Measurements from ENCODE around the gene B3GALT6. TPM values are rescaled to one million over a fixed set of nuclear protein-coding genes. Genes with fewer than 3 reads are reported as not detected.

B3GALT6 gene
- total RNA-seq, 2 donors from 2014 or later: 10.9 to 16.7 TPM

DNA sequence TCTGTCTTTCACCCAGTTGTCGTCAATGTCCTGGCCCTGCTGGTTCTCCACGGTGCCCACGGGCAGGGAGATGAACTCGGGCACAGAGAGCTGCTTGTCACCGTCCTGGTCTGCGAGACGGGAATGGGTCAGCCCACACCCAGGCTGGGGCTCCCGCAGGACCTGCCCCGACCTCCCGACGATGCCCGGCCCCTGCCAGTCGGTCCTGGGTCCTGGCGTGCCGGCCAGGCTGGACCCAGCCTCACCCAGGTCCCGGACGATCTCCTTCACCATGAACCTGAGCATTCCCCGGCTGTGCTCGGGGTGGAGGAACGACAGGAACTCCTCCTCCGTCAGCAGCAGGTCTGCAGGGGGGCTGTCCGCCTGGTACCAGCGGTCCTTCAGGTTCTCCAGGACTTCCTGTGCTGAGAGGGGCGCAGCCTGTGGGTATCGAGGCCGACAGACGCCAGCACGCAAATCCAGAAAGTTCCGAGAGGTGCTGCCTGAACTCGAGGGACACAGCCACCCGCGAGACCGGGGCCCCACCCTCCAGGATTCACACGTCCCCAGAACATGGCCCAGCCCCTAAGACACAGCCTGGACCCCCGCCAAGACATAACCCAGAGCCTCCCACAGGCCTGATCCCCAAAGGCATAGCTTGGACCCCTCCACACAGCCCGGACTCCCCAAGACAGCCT lies 13.4 kb upstream of the B3GALT6 start:
- H3K4me1 Mint-ChIP-seq: peaks cover 22% of the 10 kb centered on the region
- no peaks in the 10 kb centered on the region for H3K27me3 Mint-ChIP-seq
- H3K9me3 Mint-ChIP-seq: no peaks in the 10 kb centered on the region
- peak overlapping the region; percentile 98 for H3K27ac Mint-ChIP-seq
- H3K4me3 Mint-ChIP-seq: peak overlapping the region; percentile 95
- peaks cover 99% of the 10 kb centered on the region for H3K36me3 Mint-ChIP-seq (ENCODE audit: low read depth)
- no peak for ATAC-seq (replicated peaks)

DNA sequence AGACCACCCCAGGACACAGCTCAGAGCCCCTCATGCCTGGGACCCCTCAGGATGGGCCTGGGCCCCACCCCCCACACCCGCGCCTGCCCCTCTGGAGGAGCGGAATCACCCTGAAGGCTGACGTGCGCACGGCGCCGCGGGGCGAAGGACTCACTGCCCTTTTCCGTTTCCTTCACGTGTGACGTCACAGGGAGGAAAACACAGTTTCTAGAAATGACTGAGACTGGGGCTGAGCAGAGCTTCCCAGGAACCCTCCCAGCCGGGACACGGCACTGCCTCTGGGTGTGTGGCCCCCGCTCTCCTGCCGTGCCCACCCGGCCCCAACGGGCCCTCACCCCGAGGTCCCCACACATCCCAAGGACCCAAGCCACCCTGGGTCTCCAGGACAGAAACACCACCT lies 12.7 kb upstream of the B3GALT6 start:
- H3K9me3 Mint-ChIP-seq: no peaks in the 10 kb centered on the region
- peak; percentile 52 for ATAC-seq (replicated peaks)

DNA sequence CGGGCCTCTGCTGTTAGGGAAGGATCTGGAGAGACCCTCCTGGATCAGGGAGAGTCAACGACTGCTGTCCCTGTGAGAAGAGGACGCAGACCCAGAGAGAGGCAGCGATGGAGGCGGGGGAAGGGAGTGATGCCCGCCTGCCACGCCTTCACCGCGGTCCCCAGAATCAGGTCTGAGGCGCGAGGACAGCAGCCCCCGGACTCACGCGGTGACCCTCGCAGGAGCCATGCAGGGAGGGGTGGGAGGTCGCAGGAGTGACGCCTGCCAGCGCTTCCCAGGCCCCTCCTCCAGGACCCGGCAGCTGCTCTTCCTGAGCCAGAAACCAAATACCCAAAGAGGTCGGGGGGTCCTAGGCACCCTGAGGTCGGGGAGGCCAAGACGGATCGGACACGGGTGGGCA lies 11.8 kb upstream of the B3GALT6 start:
- H3K36me3 Mint-ChIP-seq (ENCODE audit: low read depth): peaks cover 97% of the 10 kb centered on the region

More for the DNA sequence above, 12.7 kb upstream of the B3GALT6 start:
- H3K27ac Mint-ChIP-seq: peak overlapping the region; percentile 98
- peaks cover 99% of the 10 kb centered on the region for H3K36me3 Mint-ChIP-seq (ENCODE audit: low read depth)
- peaks cover 22% of the 10 kb centered on the region for H3K4me1 Mint-ChIP-seq
- no peaks in the 10 kb centered on the region for H3K27me3 Mint-ChIP-seq
- H3K4me3 Mint-ChIP-seq: peak overlapping the region; percentile 95

DNA sequence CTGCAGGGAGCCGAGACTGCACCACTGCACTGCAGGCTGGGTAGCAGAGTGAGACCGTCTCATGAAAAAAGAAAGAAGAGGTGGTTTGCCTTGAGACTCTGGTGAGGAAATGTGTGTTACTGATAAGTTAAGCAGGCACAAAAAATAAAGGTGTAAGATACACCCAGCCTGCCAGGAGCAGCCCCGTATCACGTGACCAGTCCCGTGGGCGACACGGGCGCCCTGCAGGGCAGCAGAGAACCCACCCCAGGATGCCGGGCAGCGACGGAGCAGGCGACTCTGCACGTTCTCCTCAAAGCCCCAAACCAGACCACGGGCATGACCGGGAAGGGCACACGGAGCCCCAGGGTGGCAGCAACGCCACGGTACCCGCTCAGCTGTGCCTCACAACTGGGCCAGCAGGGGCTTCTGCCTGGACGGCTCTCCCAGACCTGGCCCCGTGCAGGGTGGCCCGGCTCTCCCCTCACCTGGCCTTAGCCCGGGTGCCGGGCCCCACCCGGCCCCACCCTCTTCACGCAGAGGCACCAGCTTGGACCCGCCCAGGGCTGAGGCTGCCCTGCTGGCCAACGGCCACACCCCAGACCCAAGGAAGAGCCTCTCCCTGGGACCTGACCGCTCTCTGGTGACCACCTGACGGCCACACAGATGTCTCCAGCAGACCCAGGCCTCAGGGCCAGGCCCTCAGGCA lies 10.0 kb upstream of the B3GALT6 start:
- Mint-ChIP-seq H3K4me1 (peaks cover 26% of the 10 kb centered on the region), H3K9me3 (no peaks in the 10 kb centered on the region), H3K36me3 (ENCODE audit: low read depth) (peaks cover 92% of the 10 kb centered on the region), H3K27ac (no peak overlapping the region), H3K4me3 (no peak overlapping the region), H3K27me3 (no peaks in the 10 kb centered on the region)
- ATAC-seq (replicated peaks): no peak

More for the DNA sequence above, 11.8 kb upstream of the B3GALT6 start:
- Mint-ChIP-seq H3K9me3 (no peaks in the 10 kb centered on the region), H3K4me1 (peaks cover 22% of the 10 kb centered on the region), H3K27me3 (no peaks in the 10 kb centered on the region), H3K4me3 (peak overlapping the region; percentile 95), H3K27ac (peak overlapping the region; percentile 98)
- no peak for ATAC-seq (replicated peaks)

DNA sequence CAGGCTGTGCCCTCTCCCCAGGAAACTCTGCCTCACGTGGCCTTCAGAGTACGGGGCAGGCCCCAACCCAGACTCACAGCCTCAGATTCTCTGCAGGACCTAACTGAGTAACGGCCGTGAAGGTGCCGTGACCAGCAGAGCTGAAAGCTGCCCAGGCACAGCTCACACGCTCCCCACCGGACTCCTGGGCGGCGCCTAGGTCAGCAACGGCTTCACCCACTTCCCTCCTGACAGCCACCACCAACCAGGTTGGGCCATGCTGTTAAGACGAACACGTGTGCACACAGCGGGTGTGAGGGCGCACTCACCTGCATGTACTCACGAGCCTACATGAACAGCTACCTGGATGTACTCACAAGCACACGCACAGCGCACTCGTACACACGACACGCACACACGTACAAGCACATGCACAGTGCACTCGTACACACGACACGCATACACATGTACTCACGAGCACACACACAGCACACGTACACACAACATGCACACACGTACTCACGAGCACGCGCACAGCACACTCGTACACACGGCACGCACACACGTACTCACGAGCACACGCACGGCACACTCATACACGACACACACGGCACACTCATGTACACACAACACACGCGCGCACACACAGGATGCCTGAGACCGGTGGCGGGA lies 9.3 kb upstream of the B3GALT6 start:
- ATAC-seq (replicated peaks): no peak
- Mint-ChIP-seq H3K9me3 (no peaks in the 10 kb centered on the region), H3K27me3 (no peaks in the 10 kb centered on the region), H3K36me3 (ENCODE audit: low read depth) (peaks cover 86% of the 10 kb centered on the region), H3K4me1 (peaks cover 26% of the 10 kb centered on the region), H3K4me3 (peak overlapping the region; percentile 29), H3K27ac (peak overlapping the region; percentile 75)

DNA sequence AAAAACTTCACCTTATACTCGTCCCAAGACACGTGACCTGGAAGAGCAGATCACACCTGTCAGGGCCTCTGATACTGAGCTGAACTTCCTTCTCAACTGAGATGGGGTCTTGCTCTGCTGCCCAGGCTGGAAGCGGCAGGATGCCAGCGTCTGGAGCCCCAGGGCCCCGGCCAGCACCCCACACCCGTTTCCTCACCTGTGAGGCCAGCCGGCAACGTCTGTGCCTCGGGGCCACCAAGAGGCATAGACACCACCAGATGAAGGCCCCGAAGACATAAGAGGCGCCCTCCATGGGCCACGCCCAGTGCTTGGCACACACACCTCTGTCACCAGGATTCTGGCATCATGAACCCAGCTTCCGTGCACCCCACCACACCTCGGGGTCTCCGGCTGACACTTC lies 8.7 kb upstream of the B3GALT6 start:
- Mint-ChIP-seq H3K4me1 (peaks cover 26% of the 10 kb centered on the region), H3K27ac (peak overlapping the region; percentile 75), H3K9me3 (no peaks in the 10 kb centered on the region), H3K4me3 (peak overlapping the region; percentile 29), H3K27me3 (no peaks in the 10 kb centered on the region), H3K36me3 (ENCODE audit: low read depth) (peaks cover 80% of the 10 kb centered on the region)
- no peak for ATAC-seq (replicated peaks)

DNA sequence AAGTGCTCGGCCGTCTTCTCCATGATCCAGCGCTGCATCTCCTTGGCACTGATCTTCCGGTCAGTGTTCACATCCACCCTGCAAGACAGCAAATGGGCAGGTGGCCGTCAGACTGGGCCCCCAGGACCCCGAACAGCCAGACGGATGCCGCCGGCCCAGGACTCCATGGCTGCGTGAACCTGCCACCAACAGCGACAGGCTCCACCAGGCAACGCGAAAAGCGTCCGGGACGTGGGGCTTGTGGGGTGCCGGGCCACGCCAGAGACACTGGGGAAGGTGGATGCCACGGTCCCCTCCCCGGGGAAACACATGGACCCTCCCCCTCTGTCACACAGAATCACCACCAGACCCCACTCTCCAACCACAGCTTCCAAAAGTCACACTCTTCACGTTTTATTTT lies 8.1 kb upstream of the B3GALT6 start:
- H3K36me3 Mint-ChIP-seq (ENCODE audit: low read depth): peaks cover 80% of the 10 kb centered on the region
- H3K27me3 Mint-ChIP-seq: no peaks in the 10 kb centered on the region
- H3K4me3 Mint-ChIP-seq: no peak overlapping the region
- H3K4me1 Mint-ChIP-seq: peaks cover 26% of the 10 kb centered on the region
- H3K27ac Mint-ChIP-seq: no peak overlapping the region
- no peak for ATAC-seq (replicated peaks)
- no peaks in the 10 kb centered on the region for H3K9me3 Mint-ChIP-seq

DNA sequence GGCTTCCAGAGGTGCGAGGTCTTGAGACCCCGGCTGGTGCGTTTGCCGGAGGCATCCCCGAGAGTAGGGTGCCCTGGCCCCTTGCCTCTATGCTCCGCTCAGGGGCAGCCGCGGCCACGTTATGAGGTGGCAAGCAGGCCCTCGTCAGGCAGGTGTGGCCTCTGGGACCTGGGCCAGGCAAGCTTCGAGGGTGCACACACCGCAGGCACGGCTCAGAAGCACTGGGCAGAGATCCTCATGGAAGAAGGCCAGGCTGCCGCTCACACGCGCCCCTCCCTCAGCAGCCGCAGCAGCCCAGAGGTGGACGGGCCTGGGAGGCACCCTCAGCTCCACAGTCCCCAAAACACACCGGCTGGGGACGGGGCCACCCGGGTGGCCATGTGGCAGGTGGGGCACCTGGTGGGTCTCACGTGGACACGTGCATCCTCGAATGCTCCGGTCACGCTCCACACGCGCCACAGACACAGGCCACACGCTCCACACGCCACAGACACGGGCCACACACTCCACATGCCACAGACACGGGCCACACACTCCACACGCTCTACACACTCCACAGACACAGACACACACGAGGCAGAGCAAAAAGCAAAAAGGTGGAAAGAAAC lies 6.7 kb upstream of the B3GALT6 start:
- Mint-ChIP-seq H3K9me3 (no peaks in the 10 kb centered on the region), H3K27me3 (no peaks in the 10 kb centered on the region), H3K36me3 (ENCODE audit: low read depth) (peaks cover 80% of the 10 kb centered on the region), H3K4me1 (peaks cover 29% of the 10 kb centered on the region), H3K4me3 (no peak overlapping the region), H3K27ac (peak overlapping the region; percentile 55)
- no peak for ATAC-seq (replicated peaks)

DNA sequence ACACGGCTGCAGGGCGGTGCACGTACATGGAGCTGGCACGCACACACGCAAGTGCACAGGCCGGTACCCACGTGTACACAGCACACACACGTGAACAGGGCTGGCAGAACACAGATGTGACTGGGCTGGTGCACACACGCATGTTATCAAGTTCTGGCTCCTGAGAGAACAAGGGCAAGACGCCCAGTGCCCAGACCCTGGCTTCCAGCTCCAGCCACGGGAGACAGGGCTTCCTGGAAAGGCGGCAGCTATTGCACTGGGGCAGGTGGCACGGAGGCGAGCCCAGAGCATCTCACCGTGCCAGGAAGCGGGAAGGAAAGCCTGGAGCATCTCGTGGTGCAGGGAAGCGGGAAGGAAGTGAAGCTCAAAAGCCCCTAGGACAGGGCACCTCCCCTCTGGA lies 6.1 kb upstream of the B3GALT6 start:
- Mint-ChIP-seq H3K27ac (peak overlapping the region; percentile 55), H3K9me3 (no peaks in the 10 kb centered on the region), H3K4me3 (no peak overlapping the region), H3K27me3 (no peaks in the 10 kb centered on the region), H3K4me1 (peaks cover 24% of the 10 kb centered on the region), H3K36me3 (ENCODE audit: low read depth) (peaks cover 80% of the 10 kb centered on the region)
- no peak for ATAC-seq (replicated peaks)

DNA sequence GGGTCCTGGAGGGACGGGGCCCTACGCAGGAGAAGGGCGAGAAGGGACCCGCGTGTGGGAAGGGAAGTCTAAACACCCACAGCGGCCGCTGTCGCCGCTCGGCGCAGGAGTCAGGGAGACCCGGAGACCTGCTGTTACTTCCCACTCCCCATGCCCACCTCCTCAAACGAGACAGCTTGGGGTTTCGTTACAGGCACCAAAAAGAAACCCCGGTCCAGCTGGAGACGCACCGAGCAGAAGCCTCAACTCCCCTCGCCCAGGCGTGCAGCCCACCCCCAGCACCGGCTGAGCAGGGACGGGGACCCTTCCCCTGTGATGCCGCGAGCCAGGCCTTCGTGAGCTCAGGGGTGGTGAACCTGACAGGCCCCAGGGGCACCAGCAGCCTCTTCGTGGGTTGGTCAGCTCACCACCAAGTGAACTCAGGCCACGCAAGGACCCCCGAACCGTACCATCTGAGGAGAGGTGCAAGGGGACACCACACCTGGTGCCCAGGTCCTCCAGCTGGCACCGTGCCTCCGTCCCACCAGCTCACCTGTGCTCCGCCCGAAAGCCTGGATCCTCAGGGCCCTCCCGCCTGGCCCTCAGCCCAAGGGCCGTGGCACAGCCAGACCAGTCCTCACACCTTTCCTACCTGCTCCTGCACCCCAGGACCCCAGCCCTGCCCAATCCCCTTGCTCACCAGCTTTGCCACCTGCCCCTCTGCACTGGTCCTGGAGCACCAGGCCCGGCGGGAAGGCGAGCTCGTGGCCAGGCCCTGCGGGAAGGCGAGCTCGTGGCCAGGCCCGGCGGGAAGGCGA lies 5.3 kb upstream of the B3GALT6 start:
- no peaks in the 10 kb centered on the region for H3K27me3 Mint-ChIP-seq
- peaks cover 75% of the 10 kb centered on the region for H3K36me3 Mint-ChIP-seq (ENCODE audit: low read depth)
- peaks cover 24% of the 10 kb centered on the region for H3K4me1 Mint-ChIP-seq
- no peak for ATAC-seq (replicated peaks)
- H3K27ac Mint-ChIP-seq: no peak overlapping the region
- no peak overlapping the region for H3K4me3 Mint-ChIP-seq
- H3K9me3 Mint-ChIP-seq: no peaks in the 10 kb centered on the region

DNA sequence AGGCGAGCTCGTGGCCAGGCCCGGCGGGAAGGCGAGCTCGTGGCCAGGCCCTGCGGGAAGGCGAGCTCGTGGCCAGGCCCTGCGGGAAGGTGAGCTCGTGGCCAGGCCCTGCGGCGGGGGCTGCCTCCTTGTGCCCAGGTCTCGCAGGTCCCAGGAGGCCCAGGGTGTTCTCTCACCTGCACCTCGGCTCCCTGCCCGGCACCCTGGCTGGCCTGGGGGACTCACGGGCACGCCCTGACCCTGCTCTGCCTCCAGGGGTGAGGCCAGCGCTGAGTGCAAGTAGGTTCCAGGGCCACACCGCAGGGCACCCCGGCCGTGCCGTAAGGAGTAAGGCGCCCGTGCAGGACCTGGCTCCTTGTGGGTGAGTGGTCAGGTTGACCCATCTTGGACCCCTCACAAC lies 4.7 kb upstream of the B3GALT6 start:
- no peak overlapping the region for H3K27ac Mint-ChIP-seq
- ATAC-seq (replicated peaks): no peak
- H3K9me3 Mint-ChIP-seq: no peaks in the 10 kb centered on the region
- peaks cover 69% of the 10 kb centered on the region for H3K36me3 Mint-ChIP-seq (ENCODE audit: low read depth)
- H3K27me3 Mint-ChIP-seq: no peaks in the 10 kb centered on the region
- H3K4me1 Mint-ChIP-seq: peaks cover 24% of the 10 kb centered on the region
- no peak overlapping the region for H3K4me3 Mint-ChIP-seq

DNA sequence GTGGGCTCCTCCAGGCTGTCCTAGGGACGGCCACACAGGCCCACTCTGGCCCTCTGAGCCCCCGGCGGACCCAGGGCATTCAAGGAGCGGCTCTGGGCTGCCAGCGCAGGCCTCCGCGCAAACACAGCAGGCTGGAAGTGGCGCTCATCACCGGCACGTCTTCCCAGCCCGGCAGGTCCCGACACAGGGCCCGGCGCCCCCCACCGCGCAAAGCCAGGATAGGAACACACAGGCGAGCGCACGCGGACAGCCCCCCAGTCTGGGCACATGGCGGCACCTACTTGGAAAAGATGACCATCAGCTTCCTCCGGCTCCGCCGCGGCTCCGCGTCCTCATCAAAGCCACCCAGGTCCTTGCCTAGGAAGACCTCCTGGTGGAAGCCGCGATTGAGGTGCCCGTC lies 3.9 kb upstream of the B3GALT6 start:
- Mint-ChIP-seq H3K9me3 (no peaks in the 10 kb centered on the region), H3K27ac (no peak overlapping the region), H3K4me3 (no peak overlapping the region), H3K4me1 (peaks cover 18% of the 10 kb centered on the region), H3K27me3 (no peaks in the 10 kb centered on the region), H3K36me3 (ENCODE audit: low read depth) (peaks cover 61% of the 10 kb centered on the region)
- ATAC-seq (replicated peaks): no peak

DNA sequence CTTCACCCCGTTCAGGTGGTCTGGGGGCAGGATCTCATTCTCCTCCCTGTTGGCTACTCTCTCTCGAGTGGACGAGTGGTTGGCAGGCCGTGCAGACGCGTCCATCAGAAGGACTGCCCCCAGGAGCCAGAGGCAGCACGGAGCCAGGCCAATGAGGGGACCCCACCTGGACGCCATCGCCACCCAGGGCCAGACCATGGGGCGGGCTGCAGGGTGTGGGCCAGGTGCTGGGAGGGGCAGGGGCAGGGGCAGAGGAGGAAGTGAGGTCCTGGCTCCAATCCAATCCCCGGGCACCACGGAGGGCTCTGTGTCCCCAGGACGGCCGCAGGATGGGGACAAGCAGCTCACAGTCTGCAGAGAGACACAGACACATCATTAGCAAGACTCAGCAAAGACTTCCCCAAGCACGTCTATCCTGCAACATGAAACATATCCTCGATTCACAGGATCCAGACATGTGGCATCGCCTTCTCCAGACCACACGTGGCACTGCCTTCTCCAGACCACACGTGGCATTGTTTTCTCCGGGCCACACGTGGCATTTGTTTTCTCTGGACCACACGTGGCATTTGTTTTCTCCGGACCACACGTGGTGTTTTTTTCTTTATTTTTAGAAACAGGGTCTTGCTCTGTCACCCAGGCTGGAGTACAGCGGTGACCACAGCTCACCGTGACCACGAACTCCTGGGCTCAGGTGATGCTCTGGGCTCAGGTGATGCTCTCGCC lies 3.3 kb upstream of the B3GALT6 start:
- H3K27ac Mint-ChIP-seq: no peak overlapping the region
- H3K36me3 Mint-ChIP-seq (ENCODE audit: low read depth): peaks cover 62% of the 10 kb centered on the region
- no peak for ATAC-seq (replicated peaks)
- no peaks in the 10 kb centered on the region for H3K27me3 Mint-ChIP-seq
- H3K4me1 Mint-ChIP-seq: peaks cover 20% of the 10 kb centered on the region
- no peaks in the 10 kb centered on the region for H3K9me3 Mint-ChIP-seq
- H3K4me3 Mint-ChIP-seq: peak overlapping the region; percentile 96
